ENCODE data around the gene CSK.

DNA sequence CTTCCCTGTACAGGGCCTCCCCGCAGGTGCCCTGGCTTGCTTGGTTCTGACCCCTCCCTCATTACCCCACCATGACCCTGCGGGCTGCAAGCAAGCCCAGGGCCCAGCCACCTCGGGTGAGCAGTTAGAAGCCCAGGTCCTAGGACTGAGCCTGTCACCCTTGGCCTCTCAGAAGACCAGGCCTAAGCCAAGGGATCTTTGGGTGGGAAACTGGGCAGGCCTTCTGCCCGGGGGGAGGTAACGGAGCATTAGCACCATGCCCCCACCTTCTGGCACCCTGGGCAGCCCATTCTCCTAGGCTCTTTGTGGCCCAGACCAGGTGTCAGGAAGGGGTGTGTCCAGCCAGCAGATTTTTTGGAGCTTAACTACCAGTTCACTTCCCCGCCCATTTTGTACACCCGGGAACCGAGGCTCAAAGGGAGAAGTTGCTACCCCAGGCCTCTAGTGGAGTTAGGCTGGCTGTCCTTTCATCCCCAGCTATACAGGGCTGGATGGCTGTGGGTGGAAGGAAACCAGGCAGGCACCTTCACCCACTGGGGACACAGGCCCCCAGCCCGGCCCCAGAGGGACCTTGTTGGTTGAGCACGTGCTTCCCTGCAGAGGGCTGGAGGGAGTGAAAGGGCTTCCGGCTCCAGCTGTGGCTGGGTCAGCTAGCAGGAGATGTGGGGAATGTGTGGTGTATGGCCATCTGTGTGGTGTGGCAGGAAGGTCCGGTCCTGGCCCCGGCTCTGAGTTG lies 1.4 kb downstream of the CSK start:
- TF ChIP-seq, protein P1, sequence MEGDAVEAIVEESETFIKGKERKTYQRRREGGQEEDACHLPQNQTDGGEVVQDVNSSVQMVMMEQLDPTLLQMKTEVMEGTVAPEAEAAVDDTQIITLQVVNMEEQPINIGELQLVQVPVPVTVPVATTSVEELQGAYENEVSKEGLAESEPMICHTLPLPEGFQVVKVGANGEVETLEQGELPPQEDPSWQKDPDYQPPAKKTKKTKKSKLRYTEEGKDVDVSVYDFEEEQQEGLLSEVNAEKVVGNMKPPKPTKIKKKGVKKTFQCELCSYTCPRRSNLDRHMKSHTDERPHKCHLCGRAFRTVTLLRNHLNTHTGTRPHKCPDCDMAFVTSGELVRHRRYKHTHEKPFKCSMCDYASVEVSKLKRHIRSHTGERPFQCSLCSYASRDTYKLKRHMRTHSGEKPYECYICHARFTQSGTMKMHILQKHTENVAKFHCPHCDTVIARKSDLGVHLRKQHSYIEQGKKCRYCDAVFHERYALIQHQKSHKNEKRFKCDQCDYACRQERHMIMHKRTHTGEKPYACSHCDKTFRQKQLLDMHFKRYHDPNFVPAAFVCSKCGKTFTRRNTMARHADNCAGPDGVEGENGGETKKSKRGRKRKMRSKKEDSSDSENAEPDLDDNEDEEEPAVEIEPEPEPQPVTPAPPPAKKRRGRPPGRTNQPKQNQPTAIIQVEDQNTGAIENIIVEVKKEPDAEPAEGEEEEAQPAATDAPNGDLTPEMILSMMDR (IDR thresholded peaks at IDR 0.05), result no peak
- no peak for TF ChIP-seq POLR2A (IDR thresholded peaks at IDR 0.05)
